GM12892 (cell line): ENCODE measurements around the gene SMOC1.

Experiments
- POLR2A ChIP-seq: IDR thresholded peaks from 2 replicates; pipeline ENCODE4 v1.6.1; 2011; ENCODE audit warnings: low read depth, low read length, control low read depth
- POLR2AphosphoS5 ChIP-seq: IDR thresholded peaks from 2 replicates; pipeline ENCODE4 v1.6.1; 2011; ENCODE audit warnings: low read depth, low read length, control low read depth

- TF ChIP-seq POLR2A: no peak
- TF ChIP-seq POLR2AphosphoS5: no peak
These were observed 84.8 kb downstream of the SMOC1 start for GRCh38 chr14:69963966-69964365.
